Mesothelial cell of epicardium (in vitro differentiated cells): ENCODE data around the gene LMF1. TPM values are rescaled to one million over a fixed set of nuclear protein-coding genes. Genes with fewer than 3 reads are reported as not detected.

ENCODE experiments used
- DNase-seq, 2 experiments: peaks; one replicate each; pipeline ENCODE4 v3.0.0; 2021; ENCODE audit warnings: low spot score in 2 of 2; ENCODE audit not compliant: unreplicated experiment in 2 of 2
- H3K27ac Mint-ChIP-seq: 2 replicates; pipeline ENCODE4 v1.8.0; 2021; ENCODE audit warnings: mixed read lengths
- H3K27me3 Mint-ChIP-seq: 2 replicates; pipeline ENCODE4 v1.8.0; 2021; ENCODE audit warnings: low read depth, mixed read lengths
- H3K36me3 Mint-ChIP-seq: 2 replicates; pipeline ENCODE4 v1.8.0; 2021; ENCODE audit warnings: mixed read lengths
- H3K4me1 Mint-ChIP-seq: 2 replicates; pipeline ENCODE4 v1.8.0; 2021; ENCODE audit warnings: mixed read lengths
- H3K4me3 Mint-ChIP-seq: 2 replicates; pipeline ENCODE4 v1.8.0; 2021; ENCODE audit warnings: mild to moderate bottlenecking, moderate library complexity, mixed read lengths
- H3K9me3 Mint-ChIP-seq: 2 replicates; pipeline ENCODE4 v1.8.0; 2021; ENCODE audit warnings: mixed read lengths
- total RNA-seq: library from RNA; stranded (reverse); gene quantifications from 3 replicates; pipeline ENCODE4 v1.2.1, GENCODE V29; 2021
- TF ChIP-seq, protein P1 (sequence below): fragments of 200-600 bp; sonication (generic); IDR thresholded peaks from one replicate; pipeline ENCODE4 v1.5.0; 2021; ENCODE audit warnings: antibody characterized with exemption; ENCODE audit not compliant: unreplicated experiment

The LMF1 gene
- total RNA-seq, 1 donor from 2014 or later, result 37.4 TPM

DNA sequence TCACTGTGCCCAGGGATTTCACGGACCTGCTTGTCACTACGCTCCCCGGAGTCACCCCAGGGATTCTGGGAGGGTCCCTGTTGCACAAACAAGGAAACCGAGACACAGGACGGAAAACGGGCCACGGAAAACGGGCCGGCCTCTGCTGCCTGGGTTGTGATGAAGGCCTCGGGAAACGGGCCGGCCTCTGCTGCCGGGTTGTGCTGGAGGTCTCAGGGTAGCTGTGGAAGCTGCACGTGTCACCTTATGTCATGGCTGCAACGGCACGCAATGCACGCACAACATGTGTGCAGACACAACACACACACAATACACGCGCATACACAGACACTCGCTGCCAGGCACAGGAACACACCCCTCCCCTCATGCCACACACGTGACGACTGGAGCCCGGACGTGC is 143.3 kb downstream of the LMF1 start:
- DNase-seq, result no peak
- Mint-ChIP-seq H3K27ac (no peak overlapping the region), H3K36me3 (no peaks in the 10 kb centered on the region), H3K4me3 (no peak overlapping the region), H3K9me3 (no peaks in the 10 kb centered on the region), H3K4me1 (peaks cover 7% of the 10 kb centered on the region), H3K27me3 (peaks cover 7% of the 10 kb centered on the region)
- TF ChIP-seq, protein P1, sequence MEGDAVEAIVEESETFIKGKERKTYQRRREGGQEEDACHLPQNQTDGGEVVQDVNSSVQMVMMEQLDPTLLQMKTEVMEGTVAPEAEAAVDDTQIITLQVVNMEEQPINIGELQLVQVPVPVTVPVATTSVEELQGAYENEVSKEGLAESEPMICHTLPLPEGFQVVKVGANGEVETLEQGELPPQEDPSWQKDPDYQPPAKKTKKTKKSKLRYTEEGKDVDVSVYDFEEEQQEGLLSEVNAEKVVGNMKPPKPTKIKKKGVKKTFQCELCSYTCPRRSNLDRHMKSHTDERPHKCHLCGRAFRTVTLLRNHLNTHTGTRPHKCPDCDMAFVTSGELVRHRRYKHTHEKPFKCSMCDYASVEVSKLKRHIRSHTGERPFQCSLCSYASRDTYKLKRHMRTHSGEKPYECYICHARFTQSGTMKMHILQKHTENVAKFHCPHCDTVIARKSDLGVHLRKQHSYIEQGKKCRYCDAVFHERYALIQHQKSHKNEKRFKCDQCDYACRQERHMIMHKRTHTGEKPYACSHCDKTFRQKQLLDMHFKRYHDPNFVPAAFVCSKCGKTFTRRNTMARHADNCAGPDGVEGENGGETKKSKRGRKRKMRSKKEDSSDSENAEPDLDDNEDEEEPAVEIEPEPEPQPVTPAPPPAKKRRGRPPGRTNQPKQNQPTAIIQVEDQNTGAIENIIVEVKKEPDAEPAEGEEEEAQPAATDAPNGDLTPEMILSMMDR, result no peak

DNA sequence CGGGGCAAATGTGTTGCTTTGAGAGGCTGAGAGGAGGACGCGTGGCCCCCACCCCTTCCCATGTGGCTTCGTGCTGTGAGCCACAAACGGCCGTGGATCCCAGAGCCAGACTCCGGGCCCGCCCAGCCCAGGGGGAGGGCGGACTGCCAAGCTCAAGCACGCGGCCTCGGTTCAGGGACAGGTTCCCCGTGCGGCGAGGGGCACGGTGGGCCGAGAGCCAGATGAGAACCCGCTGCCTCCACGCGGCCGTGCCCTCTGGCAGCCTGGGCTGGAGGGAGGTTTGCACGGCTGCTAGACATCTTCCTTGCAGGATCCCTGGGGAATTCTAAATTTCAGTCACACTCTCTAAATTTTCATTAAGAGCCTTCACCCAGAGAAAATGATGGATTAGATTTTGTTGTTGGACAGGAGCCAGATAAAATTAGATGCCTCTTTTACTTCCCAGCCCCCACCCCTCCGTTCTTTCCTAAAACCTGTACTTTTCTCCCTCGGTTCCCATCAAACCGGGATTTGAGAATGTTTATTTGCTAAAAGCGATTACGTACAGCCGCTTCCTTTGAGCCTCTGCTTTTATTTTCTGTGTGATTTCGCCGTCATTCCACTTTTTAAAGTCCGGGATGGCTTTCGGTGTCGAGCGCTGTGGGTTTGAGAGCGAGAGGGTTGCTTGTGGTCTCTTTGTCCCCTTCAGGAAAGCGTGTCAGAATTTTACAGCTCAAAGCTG is 145.3 kb downstream of the LMF1 start:
- H3K9me3 Mint-ChIP-seq, result no peaks in the 10 kb centered on the region
- no peaks in the 10 kb centered on the region for H3K36me3 Mint-ChIP-seq
- H3K27ac Mint-ChIP-seq, result peak overlapping the region; percentile 53
- H3K4me3 Mint-ChIP-seq, result peak overlapping the region; percentile 30
- peaks cover 16% of the 10 kb centered on the region for H3K27me3 Mint-ChIP-seq
- DNase-seq, result peak in 1 of 2 experiments; percentile 22
- peaks cover 7% of the 10 kb centered on the region for H3K4me1 Mint-ChIP-seq
- TF ChIP-seq, protein P1, result no peak

DNA sequence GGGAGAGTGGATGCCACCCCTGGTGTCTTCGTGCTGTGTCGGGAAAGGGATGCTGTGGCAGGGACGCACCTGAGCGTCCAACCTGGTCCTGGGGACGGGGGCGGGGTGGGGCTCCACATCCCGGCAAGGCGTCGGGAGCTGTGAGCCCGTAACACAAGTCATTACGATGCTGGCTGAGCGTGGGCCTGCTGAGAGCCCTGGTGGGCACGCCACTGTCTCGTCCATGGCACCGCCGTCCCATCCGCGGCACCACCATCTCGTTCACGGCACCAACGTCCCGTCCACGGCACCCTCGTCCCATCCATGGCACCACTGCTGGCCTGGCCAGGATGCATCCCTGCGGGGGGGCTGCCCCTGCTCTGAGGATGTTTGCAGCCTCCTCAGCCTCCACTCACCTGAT is 146.2 kb downstream of the LMF1 start:
- TF ChIP-seq, protein P1, result no peak
- no peak overlapping the region for H3K27ac Mint-ChIP-seq
- no peaks in the 10 kb centered on the region for H3K36me3 Mint-ChIP-seq
- no peaks in the 10 kb centered on the region for H3K9me3 Mint-ChIP-seq
- H3K4me1 Mint-ChIP-seq, result peaks cover 7% of the 10 kb centered on the region
- no peak for DNase-seq
- H3K27me3 Mint-ChIP-seq, result peaks cover 19% of the 10 kb centered on the region
- H3K4me3 Mint-ChIP-seq, result no peak overlapping the region

DNA sequence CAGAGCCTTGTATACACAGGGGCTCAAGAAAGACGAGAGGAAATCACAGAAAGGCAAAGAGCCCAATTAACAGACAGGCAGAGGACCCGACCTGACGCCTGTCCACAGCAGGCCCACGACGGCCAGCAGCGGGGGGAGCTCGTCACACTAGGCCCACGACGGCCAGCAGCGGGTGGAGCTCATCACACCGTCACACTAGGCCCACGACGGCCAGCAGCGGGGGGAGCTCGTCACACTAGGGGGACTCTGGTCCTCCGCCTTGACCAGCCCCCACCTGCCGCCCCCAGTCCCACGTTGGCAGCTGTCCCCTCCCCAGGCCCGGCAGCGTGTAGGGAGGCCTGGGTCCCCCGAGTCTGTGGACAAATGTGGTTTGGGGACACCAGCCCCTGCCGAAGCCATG is 146.6 kb downstream of the LMF1 start:
- Mint-ChIP-seq H3K36me3 (no peaks in the 10 kb centered on the region), H3K27me3 (peaks cover 19% of the 10 kb centered on the region), H3K27ac (no peak overlapping the region), H3K4me3 (no peak overlapping the region), H3K9me3 (no peaks in the 10 kb centered on the region), H3K4me1 (peaks cover 7% of the 10 kb centered on the region)
- DNase-seq, result no peak
- TF ChIP-seq, protein P1, result no peak

DNA sequence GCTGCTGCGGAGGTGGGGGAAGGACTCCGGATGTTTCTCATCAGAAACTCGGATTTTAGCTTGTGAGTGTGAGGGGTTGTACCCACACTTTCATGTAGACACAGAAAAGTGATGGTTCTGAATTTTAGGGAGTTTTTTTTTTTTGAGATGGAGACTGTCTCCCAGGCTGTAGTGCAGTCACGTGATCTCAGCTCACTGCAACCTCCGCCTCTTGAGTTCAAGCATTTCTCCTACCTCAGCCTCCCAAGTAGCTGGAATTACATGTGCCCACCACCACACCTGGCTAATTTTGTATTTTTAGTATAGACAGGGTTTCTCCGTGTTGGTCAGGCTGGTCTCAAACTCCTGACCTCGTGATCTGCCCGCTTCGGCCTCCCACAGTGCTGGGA is 147.9 kb downstream of the LMF1 start:
- Mint-ChIP-seq H3K27me3 (peaks cover 19% of the 10 kb centered on the region), H3K27ac (no peak overlapping the region), H3K9me3 (no peaks in the 10 kb centered on the region), H3K36me3 (no peaks in the 10 kb centered on the region), H3K4me1 (peaks cover 7% of the 10 kb centered on the region), H3K4me3 (no peak overlapping the region)
- no peak for DNase-seq
- TF ChIP-seq, protein P1, result no peak
